NCI-H2227 (cell line): ENCODE measurements around the gene CSHL1.

Source experiments
- DNase-seq: peaks from one replicate; lab custom pipeline; 2025; ENCODE audit not compliant: unreplicated experiment; lab: John Stamatoyannopoulos, UW

The CSHL1 gene

GRCh38 chr17:63911041-63911635 lies at the start of gene CSHL1:
Gene CSHL1, minus strand, starts transcription at chr17:63911258. Its CDS starts 62 bp downstream, at chr17:63911196.
- DNase-seq = no peak

- DNase-seq = no peak
Observed at GRCh38 chr17:63960430-63960829, 49.4 kb upstream of the CSHL1 start.

- DNase-seq = no peak
Observed at GRCh38 chr17:63960006-63960405, 48.9 kb upstream of the CSHL1 start.

GRCh38 chr17:63956296-63956920 lies 45.4 kb upstream of the CSHL1 start:
- DNase-seq = no peak

- DNase-seq = no peak
Observed at GRCh38 chr17:63955791-63956190, 44.7 kb upstream of the CSHL1 start.

GRCh38 chr17:63955232-63955631 lies 44.2 kb upstream of the CSHL1 start:
- no peak for DNase-seq

- DNase-seq = no peak
Observed at GRCh38 chr17:63954402-63955063, 43.5 kb upstream of the CSHL1 start.

GRCh38 chr17:63950940-63951907 lies 40.2 kb upstream of the CSHL1 start:
- DNase-seq = no peak

GRCh38 chr17:63949576-63950250 lies 38.7 kb upstream of the CSHL1 start:
- DNase-seq = no peak

GRCh38 chr17:63948521-63948920 lies 37.5 kb upstream of the CSHL1 start:
- DNase-seq = no peak

GRCh38 chr17:63947711-63948330 lies 36.8 kb upstream of the CSHL1 start:
- no peak for DNase-seq

GRCh38 chr17:63946440-63947363 lies 35.6 kb upstream of the CSHL1 start:
- DNase-seq = peak; percentile 51

- no peak for DNase-seq
Observed at GRCh38 chr17:63945784-63946439, 34.9 kb upstream of the CSHL1 start.

GRCh38 chr17:63944736-63945499 lies 33.9 kb upstream of the CSHL1 start:
- DNase-seq = no peak

GRCh38 chr17:63943745-63944144 lies 32.7 kb upstream of the CSHL1 start:
- no peak for DNase-seq

- no peak for DNase-seq
Observed at GRCh38 chr17:63942309-63942985, 31.4 kb upstream of the CSHL1 start.

- no peak for DNase-seq
Observed at GRCh38 chr17:63941751-63942150, 30.7 kb upstream of the CSHL1 start.
